Neural cell (in vitro differentiated cells): Measurements from ENCODE around the gene TMEM127. TPM values are rescaled to one million over a fixed set of nuclear protein-coding genes. Genes with fewer than 3 reads are reported as not detected.
A peak's percentile ranks its signal among the peaks of the same experiment; 100 is the strongest.

Source experiments
- H2AFZ ChIP-seq: fragments of 200-600, 300-800 bp; sonication (generic), shearing (Covaris generic); 2 replicates; pipeline ENCODE4 v1.6.0; 2014; ENCODE audit warnings: low read depth, mild to moderate bottlenecking, antibody characterized with exemption, low read length, moderate library complexity
- H3F3A ChIP-seq: fragments of 200-600 bp; shearing (Covaris generic); 2 replicates; pipeline ENCODE4 v1.6.1; 2016; ENCODE audit warnings: mild to moderate bottlenecking, moderate library complexity, mixed read lengths, antibody characterized with exemption, low read length; ENCODE audit not compliant: insufficient read depth, poor library complexity, severe bottlenecking
- H3K27ac ChIP-seq: fragments of 200-600, 300-800 bp; sonication (generic), shearing (Covaris generic); 2 replicates; pipeline ENCODE4 v1.5.1; 2014; ENCODE audit warnings: mild to moderate bottlenecking, low read length, moderate library complexity
- H3K27me3 ChIP-seq: fragments of 300-800, 200-600 bp; sonication (generic), shearing (Covaris generic); 2 replicates; pipeline ENCODE4 v1.6.0; 2014; ENCODE audit warnings: mild to moderate bottlenecking, low read depth, low read length, moderate library complexity; ENCODE audit not compliant: insufficient read depth
- H3K36me3 ChIP-seq: fragments of 300-800, 200-600 bp; sonication (generic), shearing (Covaris generic); 2 replicates; pipeline ENCODE4 v1.5.1; 2014; ENCODE audit warnings: mild to moderate bottlenecking, antibody characterized with exemption, low read length, moderate library complexity; ENCODE audit not compliant: insufficient read depth
- H3K4me2 ChIP-seq: fragments of 300-800, 200-600 bp; sonication (generic), shearing (Covaris generic); 2 replicates; pipeline ENCODE4 v1.6.0; 2014; ENCODE audit warnings: mild to moderate bottlenecking, low read length
- H3K4me3 ChIP-seq: fragments of 300-800, 200-600 bp; sonication (generic), shearing (Covaris generic); 2 replicates; pipeline ENCODE4 v1.5.1; 2014; ENCODE audit warnings: mild to moderate bottlenecking, low read length, moderate library complexity
- H3K79me2 ChIP-seq: fragments of 200-600 bp; shearing (Covaris generic); replicated peaks from 2 replicates; pipeline ENCODE4 v1.6.0; 2014; ENCODE audit warnings: mild to moderate bottlenecking, low read length, moderate library complexity; ENCODE audit not compliant: insufficient read depth
- H3K9ac ChIP-seq: fragments of 300-800, 200-600 bp; sonication (generic), shearing (Covaris generic); 2 replicates; pipeline ENCODE4 v1.6.1; 2016; ENCODE audit warnings: mild to moderate bottlenecking, low read length, mixed read lengths
- H3K9me2 ChIP-seq: fragments of 200-600 bp; shearing (Covaris generic); 2 replicates; pipeline ENCODE4 v1.6.1; 2016; ENCODE audit warnings: mild to moderate bottlenecking, low read length, mixed read lengths; ENCODE audit not compliant: insufficient read depth
- H3K9me3 ChIP-seq: fragments of 200-600, 300-800 bp; sonication (generic), shearing (Covaris generic); 2 replicates; pipeline ENCODE4 v1.6.1; 2016; ENCODE audit warnings: mild to moderate bottlenecking, mixed run types, low read length, moderate library complexity, mixed read lengths
- H4K20me1 ChIP-seq: fragments of 200-600 bp; shearing (Covaris generic); 2 replicates; pipeline ENCODE4 v1.6.1; 2016; ENCODE audit warnings: mild to moderate bottlenecking, mixed run types; ENCODE audit not compliant: insufficient read depth
- CTCF ChIP-seq: fragments of 450-650 bp; IDR thresholded peaks from 2 replicates; pipeline ENCODE4 v1.5.1; 2014; ENCODE audit warnings: antibody characterized with exemption, mild to moderate bottlenecking, moderate library complexity; ENCODE audit not compliant: poor library complexity, severe bottlenecking
- EP300 ChIP-seq: fragments of 450-650 bp; conservative IDR thresholded peaks from 2 replicates; pipeline ENCODE4 v1.6.1; 2014; ENCODE audit warnings: antibody characterized with exemption, mild to moderate bottlenecking, moderate library complexity; ENCODE audit not compliant: poor library complexity, severe bottlenecking
- EZH2 ChIP-seq: fragments of 200-600, 300-800 bp; shearing (Covaris generic), sonication (generic); IDR thresholded peaks from 2 replicates; pipeline ENCODE4 v1.6.1; 2014; ENCODE audit warnings: antibody characterized with exemption, low read length, borderline replicate concordance, mild to moderate bottlenecking; ENCODE audit not compliant: insufficient read depth, poor library complexity, severe bottlenecking
- MXI1 ChIP-seq: fragments of 450-650 bp; conservative IDR thresholded peaks from 2 replicates; pipeline ENCODE4 v1.6.1; 2014; ENCODE audit warnings: antibody characterized with exemption, mild to moderate bottlenecking; ENCODE audit not compliant: poor library complexity, severe bottlenecking
- POLR2AphosphoS5 ChIP-seq: IDR thresholded peaks from 2 replicates; pipeline ENCODE4 v1.6.1; 2012
- RAD21 ChIP-seq: fragments of 450-650 bp; conservative IDR thresholded peaks from 2 replicates; pipeline ENCODE4 v1.6.1; 2014; ENCODE audit warnings: antibody characterized with exemption, mild to moderate bottlenecking, moderate library complexity
- REST ChIP-seq: IDR thresholded peaks from 2 replicates; pipeline ENCODE4 v1.6.1; 2012; ENCODE audit warnings: borderline replicate concordance
- SMC3 ChIP-seq: fragments of 450-650 bp; conservative IDR thresholded peaks from 2 replicates; pipeline ENCODE4 v1.6.1; 2014; ENCODE audit warnings: antibody characterized with exemption, mild to moderate bottlenecking, moderate library complexity; ENCODE audit not compliant: poor library complexity
- TAF1 ChIP-seq: IDR thresholded peaks from 2 replicates; pipeline ENCODE4 v1.6.1; 2012; ENCODE audit warnings: low read depth
- polyA plus RNA-seq: library from polyadenylated mRNA; depleted of rRNA; stranded (reverse); fragments of >200 nt; gene quantifications from 2 replicates; pipeline ENCODE4 v1.2.3, GENCODE V29; 2014

The TMEM127 gene
- polyA plus RNA-seq, 1 donor from 2014 or later, result 19.1 TPM

GRCh38 chr2:96208143-96209010 is 57.4 kb downstream of the TMEM127 start, which contains the start of gene STARD7:
Gene STARD7, minus strand, starts transcription at chr2:96208827. Its CDS starts 393 bp downstream, at chr2:96208434.
- no peaks in the 10 kb centered on the region for H3F3A ChIP-seq
- peaks cover 47% of the 10 kb centered on the region for H3K79me2 ChIP-seq
- H3K9me3 ChIP-seq, result no peaks in the 10 kb centered on the region
- peak within 1 kb of the TSS; percentile 86 for H3K27ac ChIP-seq
- TF ChIP-seq EZH2 (no peak), EP300 (peak; percentile 22), POLR2AphosphoS5 (peak; percentile 90), TAF1 (peak; percentile 78), RAD21 (no peak), CTCF (peak; percentile 53), MXI1 (peak; percentile 93), REST (no peak), SMC3 (peak; percentile 50)
- peak within 1 kb of the TSS; percentile 87 for H2AFZ ChIP-seq
- H3K4me2 ChIP-seq, result peak within 1 kb of the TSS; percentile 71
- H3K27me3 ChIP-seq, result no peaks in the 10 kb centered on the region
- no peaks in the 10 kb centered on the region for H4K20me1 ChIP-seq
- H3K9ac ChIP-seq, result peak within 1 kb of the TSS; percentile 91
- H3K36me3 ChIP-seq, result no peaks in the 10 kb centered on the region
- H3K4me3 ChIP-seq, result peak within 1 kb of the TSS; percentile 92
- H3K9me2 ChIP-seq, result no peaks in the 10 kb centered on the region

GRCh38 chr2:96207774-96208142 is 58.0 kb downstream of the TMEM127 start:
- Histone ChIP-seq H2AFZ (no peak overlapping the region), H3K9me3 (no peaks in the 10 kb centered on the region), H3K27ac (peak overlapping the region; percentile 68), H3K9ac (peak overlapping the region; percentile 91), H3K4me2 (peak overlapping the region; percentile 49), H3K4me3 (peak overlapping the region; percentile 92), H4K20me1 (no peaks in the 10 kb centered on the region), H3K9me2 (no peaks in the 10 kb centered on the region), H3K36me3 (no peaks in the 10 kb centered on the region), H3F3A (no peaks in the 10 kb centered on the region), H3K27me3 (no peaks in the 10 kb centered on the region), H3K79me2 (peaks cover 54% of the 10 kb centered on the region)
- TF ChIP-seq MXI1 (no peak), EZH2 (no peak), EP300 (no peak), CTCF (no peak), TAF1 (no peak), RAD21 (no peak), SMC3 (no peak), POLR2AphosphoS5 (no peak), REST (no peak)
